HG02763 (cell line): ENCODE results near the gene SLC12A8.

Experiments used
- ATAC-seq: cut with Tn5 transposase; IDR thresholded peaks from one replicate; pipeline ENCODE4 v1.9.1; 2021; ENCODE audit warnings: mild to moderate bottlenecking, moderate library complexity; ENCODE audit not compliant: unreplicated experiment

The SLC12A8 gene

GRCh38 chr3:125033616-125034015 lies 178.9 kb downstream of the SLC12A8 start:
- no peak for ATAC-seq

GRCh38 chr3:125033135-125033534 lies 179.4 kb downstream of the SLC12A8 start:
- ATAC-seq = no peak

DNA sequence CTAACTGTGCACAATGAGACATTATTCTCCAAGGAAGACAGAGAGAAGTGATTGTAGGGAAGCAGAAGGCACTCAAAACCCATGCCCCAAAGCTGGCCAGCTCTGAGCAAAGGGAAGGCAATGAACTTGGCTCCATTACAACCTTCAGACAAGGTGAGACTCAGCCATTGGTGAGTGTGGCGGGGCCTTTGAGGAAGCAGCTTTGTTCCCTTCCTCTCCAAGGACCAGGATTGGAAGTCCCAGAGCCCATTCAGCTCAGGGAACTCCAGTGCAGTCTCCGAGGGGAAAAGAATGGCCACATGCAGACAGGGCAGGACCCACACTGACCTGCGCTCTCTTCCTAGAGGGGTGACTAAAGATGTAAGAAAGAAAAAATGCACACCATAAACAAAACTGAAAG lies 179.9 kb downstream of the SLC12A8 start:
- ATAC-seq = no peak
